Activated CD4-positive, alpha-beta T cell treated with anti-CD3 and anti-CD28 coated beads, Interleukin-2, amount 10 ng/mL, durations not matched to agents 24 days and 14 days (primary cell): ENCODE measurements around the gene ZMAT5. TPM values are rescaled to one million over a fixed set of nuclear protein-coding genes. Genes with fewer than 3 reads are reported as not detected.

Source experiments
- DNase-seq: peaks from one replicate; pipeline ENCODE4 v3.0.0; 2022
- H3K27ac Mint-ChIP-seq: one replicate; pipeline ENCODE4 v1.8.0; 2022; ENCODE audit warnings: mild to moderate bottlenecking, mixed read lengths
- H3K27me3 Mint-ChIP-seq: one replicate; pipeline ENCODE4 v1.8.0; 2022; ENCODE audit warnings: mixed read lengths
- H3K36me3 Mint-ChIP-seq: one replicate; pipeline ENCODE4 v1.8.0; 2022; ENCODE audit warnings: low read depth, mild to moderate bottlenecking, mixed read lengths
- H3K4me1 Mint-ChIP-seq: one replicate; pipeline ENCODE4 v1.8.0; 2021; ENCODE audit warnings: mixed read lengths
- H3K4me3 Mint-ChIP-seq: one replicate; pipeline ENCODE4 v1.8.0; 2022; ENCODE audit warnings: mild to moderate bottlenecking, moderate library complexity, mixed read lengths
- H3K9me3 Mint-ChIP-seq: one replicate; pipeline ENCODE4 v1.8.0; 2021; ENCODE audit warnings: mixed read lengths
- intact Hi-C: fragments of 100-400 bp; cut with micrococcal nuclease; formaldehyde crosslinking; loops from one replicate; pipeline ENCODE4 v1.15.1; 2023
- total RNA-seq: library from RNA; stranded (reverse); gene quantifications from 2 replicates; pipeline ENCODE4 v1.2.3, GENCODE V29; 2022

Gene ZMAT5
- total RNA-seq, 1 donor from 2014 or later: 24.9 TPM

DNA sequence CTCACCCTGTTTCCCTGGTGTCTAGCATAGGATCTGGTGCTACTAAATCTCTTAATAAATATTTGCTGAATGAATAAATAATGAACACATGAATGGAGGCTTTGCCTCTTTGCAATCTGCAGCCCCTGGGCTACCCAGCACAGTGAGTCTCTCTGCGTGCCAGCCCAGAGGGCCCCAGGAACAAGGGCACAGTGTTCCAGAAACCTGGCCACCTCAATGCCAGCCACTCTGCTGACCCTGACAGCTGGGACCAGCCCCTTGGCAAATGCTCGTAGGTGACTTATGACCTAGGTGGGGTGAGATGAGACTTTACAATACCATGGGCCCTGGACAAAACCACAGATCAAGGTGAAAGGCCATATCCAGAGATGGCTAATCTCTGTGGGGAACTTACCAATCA is 32.0 kb upstream of the ZMAT5 start:
- peak overlapping the region; percentile 17 for H3K27ac Mint-ChIP-seq
- H3K27me3 Mint-ChIP-seq: no peaks in the 10 kb centered on the region
- H3K9me3 Mint-ChIP-seq: no peaks in the 10 kb centered on the region
- intact Hi-C loops: no loop called here
- peaks cover 12% of the 10 kb centered on the region for H3K4me1 Mint-ChIP-seq
- H3K4me3 Mint-ChIP-seq: no peak overlapping the region
- no peak for DNase-seq
- peaks cover 54% of the 10 kb centered on the region for H3K36me3 Mint-ChIP-seq

- peaks cover 12% of the 10 kb centered on the region for H3K4me1 Mint-ChIP-seq
- H3K27ac Mint-ChIP-seq: no peak overlapping the region
- no peaks in the 10 kb centered on the region for H3K27me3 Mint-ChIP-seq
- H3K9me3 Mint-ChIP-seq: no peaks in the 10 kb centered on the region
- no peak overlapping the region for H3K4me3 Mint-ChIP-seq
- H3K36me3 Mint-ChIP-seq: peaks cover 49% of the 10 kb centered on the region
- DNase-seq: no peak
- intact Hi-C loops: no loop called here
These were observed 31.5 kb upstream of the ZMAT5 start for GRCh38 chr22:29798318-29798717.

DNA sequence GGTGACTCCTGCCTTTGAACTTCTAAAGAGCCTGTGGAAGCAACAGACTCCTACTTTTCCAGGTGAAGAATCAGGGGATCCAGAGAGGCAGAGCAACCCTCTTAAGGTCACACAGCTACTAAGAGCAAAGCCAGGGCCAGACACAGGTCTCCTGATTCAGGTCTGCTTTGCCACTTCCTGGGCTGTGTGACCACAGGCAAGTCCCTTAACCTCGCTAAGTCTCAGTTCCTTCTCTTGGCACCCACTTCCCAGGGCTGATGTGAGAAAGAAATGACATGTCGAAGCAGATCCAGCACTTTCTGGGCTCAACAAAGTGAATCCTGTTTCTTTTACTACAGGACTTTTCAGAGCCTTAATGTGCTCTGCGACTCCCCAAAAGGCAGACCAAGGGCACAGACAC is 30.5 kb upstream of the ZMAT5 start:
- no peaks in the 10 kb centered on the region for H3K27me3 Mint-ChIP-seq
- peaks cover 12% of the 10 kb centered on the region for H3K4me1 Mint-ChIP-seq
- no peaks in the 10 kb centered on the region for H3K9me3 Mint-ChIP-seq
- no peak overlapping the region for H3K4me3 Mint-ChIP-seq
- peaks cover 53% of the 10 kb centered on the region for H3K36me3 Mint-ChIP-seq
- no peak for DNase-seq
- no peak overlapping the region for H3K27ac Mint-ChIP-seq
- intact Hi-C loops: no loop called here

DNA sequence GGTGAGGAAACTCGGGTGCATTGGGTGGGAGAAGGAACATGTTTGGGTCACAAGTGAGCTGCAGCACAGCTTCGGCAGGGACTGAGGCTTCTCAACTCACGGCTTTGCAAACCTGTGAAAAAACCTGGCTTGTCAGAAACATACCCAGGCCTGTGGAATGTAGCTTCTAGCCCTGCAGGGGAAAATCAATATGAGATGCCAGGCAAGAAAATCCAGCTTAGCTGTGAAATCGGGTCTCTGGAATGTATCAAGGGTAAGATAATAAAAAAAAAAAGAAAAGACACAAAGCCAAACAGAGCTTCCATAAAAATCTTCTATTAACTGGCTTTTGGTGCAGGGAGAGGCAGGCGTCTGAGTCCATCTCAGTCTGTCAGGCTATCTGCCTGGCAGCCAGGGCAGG is 28.9 kb upstream of the ZMAT5 start:
- peaks cover 12% of the 10 kb centered on the region for H3K4me1 Mint-ChIP-seq
- intact Hi-C loops: no loop called here
- no peak for DNase-seq
- H3K4me3 Mint-ChIP-seq: no peak overlapping the region
- no peaks in the 10 kb centered on the region for H3K9me3 Mint-ChIP-seq
- H3K27me3 Mint-ChIP-seq: no peaks in the 10 kb centered on the region
- H3K27ac Mint-ChIP-seq: no peak overlapping the region
- H3K36me3 Mint-ChIP-seq: peaks cover 47% of the 10 kb centered on the region

GRCh38 chr22:29793396-29793795 is 26.6 kb upstream of the ZMAT5 start:
- intact Hi-C loops: no loop called here
- H3K27me3 Mint-ChIP-seq: no peaks in the 10 kb centered on the region
- peaks cover 7% of the 10 kb centered on the region for H3K4me1 Mint-ChIP-seq
- H3K36me3 Mint-ChIP-seq: peaks cover 46% of the 10 kb centered on the region
- H3K4me3 Mint-ChIP-seq: no peak overlapping the region
- no peak for DNase-seq
- H3K27ac Mint-ChIP-seq: no peak overlapping the region
- H3K9me3 Mint-ChIP-seq: no peaks in the 10 kb centered on the region

GRCh38 chr22:29790061-29790460 is 23.3 kb upstream of the ZMAT5 start:
- Mint-ChIP-seq H3K4me1 (no peaks in the 10 kb centered on the region), H3K27ac (no peak overlapping the region), H3K36me3 (peaks cover 42% of the 10 kb centered on the region), H3K27me3 (no peaks in the 10 kb centered on the region), H3K9me3 (no peaks in the 10 kb centered on the region), H3K4me3 (no peak overlapping the region)
- DNase-seq: no peak
- intact Hi-C loops: no loop called here

DNA sequence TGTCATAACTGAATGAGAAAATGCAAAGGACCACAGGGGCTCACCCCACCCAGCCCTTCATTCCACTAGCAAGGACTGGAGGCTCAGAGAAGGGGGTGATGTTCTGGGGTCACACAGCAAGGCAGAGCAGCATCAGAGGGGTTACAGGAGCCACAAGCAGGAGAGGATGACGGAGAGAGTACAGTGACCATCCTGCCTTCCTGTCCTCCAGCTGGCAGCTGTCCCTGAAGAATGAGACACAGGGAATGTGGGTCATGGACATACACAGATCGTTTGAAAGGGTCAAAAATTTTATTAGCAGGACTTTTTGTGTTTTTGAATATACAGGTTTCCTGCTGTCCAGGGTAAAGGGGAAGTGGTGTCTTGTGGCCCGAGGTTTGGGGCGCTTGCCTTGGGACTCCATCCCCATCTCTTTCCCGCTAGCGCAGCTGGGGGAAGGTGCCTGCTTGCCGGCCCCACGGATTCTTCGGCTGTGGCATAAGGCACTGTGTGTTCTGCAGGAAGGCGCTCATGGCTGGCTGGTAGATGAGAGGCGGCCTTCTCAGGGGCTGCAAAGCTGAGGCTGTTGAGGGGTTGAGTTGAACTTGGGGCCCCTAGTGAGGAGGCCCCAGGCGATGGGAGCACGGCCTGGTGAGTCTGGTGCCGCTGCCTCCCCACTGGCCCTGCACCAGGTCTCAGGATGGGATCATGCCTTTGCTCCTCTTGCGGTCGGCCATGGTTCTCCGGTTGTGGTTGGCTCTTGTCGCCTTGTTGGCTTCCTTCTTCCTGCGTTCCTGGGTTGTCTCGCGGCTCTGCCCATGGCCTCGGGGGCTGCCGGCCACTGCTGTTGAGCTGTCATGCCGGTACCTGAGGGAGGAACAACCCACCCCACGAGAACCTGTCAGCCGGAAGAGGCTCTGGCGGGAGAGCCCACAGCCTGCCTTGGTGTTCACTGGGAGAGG is 21.8 kb upstream of the ZMAT5 start:
- H3K27me3 Mint-ChIP-seq: no peaks in the 10 kb centered on the region
- H3K4me1 Mint-ChIP-seq: no peaks in the 10 kb centered on the region
- intact Hi-C loops: no loop called here
- no peak for DNase-seq
- H3K36me3 Mint-ChIP-seq: peaks cover 38% of the 10 kb centered on the region
- no peak overlapping the region for H3K4me3 Mint-ChIP-seq
- H3K9me3 Mint-ChIP-seq: no peaks in the 10 kb centered on the region
- no peak overlapping the region for H3K27ac Mint-ChIP-seq

DNA sequence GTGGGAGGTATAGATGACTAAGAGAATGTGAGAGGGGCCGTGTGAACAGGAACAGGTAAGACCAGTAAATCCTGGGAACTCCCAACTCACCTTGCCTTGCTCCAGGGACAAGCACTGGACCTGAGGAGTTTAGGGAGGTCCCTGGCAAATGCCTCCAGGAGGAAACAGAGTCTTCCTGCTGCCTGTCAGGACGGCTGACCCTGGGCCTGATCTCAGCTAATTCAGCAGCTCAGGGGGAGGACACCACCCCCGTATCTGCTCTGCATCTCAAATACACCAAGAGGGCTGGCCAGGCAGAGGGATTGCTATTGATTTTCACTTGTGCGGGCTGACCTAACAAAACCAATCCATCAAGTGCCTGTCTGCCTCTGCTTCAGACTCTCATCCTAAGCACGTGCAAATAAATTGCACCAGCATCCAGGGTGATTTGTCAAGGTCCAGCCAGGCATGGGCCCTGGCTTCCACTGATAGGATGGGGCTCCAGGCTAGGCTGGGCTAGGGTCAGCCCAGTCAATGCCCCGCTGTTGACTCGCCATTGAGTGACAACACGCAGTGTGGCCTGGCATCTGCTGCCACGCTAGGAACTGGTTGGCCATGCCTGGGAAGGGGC is 20.7 kb upstream of the ZMAT5 start:
- H3K4me1 Mint-ChIP-seq: no peaks in the 10 kb centered on the region
- H3K4me3 Mint-ChIP-seq: no peak overlapping the region
- H3K27me3 Mint-ChIP-seq: no peaks in the 10 kb centered on the region
- H3K36me3 Mint-ChIP-seq: peaks cover 33% of the 10 kb centered on the region
- no peaks in the 10 kb centered on the region for H3K9me3 Mint-ChIP-seq
- H3K27ac Mint-ChIP-seq: no peak overlapping the region
- intact Hi-C loops: no loop called here
- no peak for DNase-seq

- intact Hi-C loops: no loop called here
- Mint-ChIP-seq H3K27ac (no peak overlapping the region), H3K4me1 (no peaks in the 10 kb centered on the region), H3K27me3 (no peaks in the 10 kb centered on the region), H3K9me3 (no peaks in the 10 kb centered on the region), H3K36me3 (peaks cover 27% of the 10 kb centered on the region), H3K4me3 (no peak overlapping the region)
- DNase-seq: no peak
These were observed 19.2 kb upstream of the ZMAT5 start for GRCh38 chr22:29786031-29786430.

- H3K27me3 Mint-ChIP-seq: no peaks in the 10 kb centered on the region
- no peak overlapping the region for H3K27ac Mint-ChIP-seq
- DNase-seq: no peak
- H3K9me3 Mint-ChIP-seq: no peaks in the 10 kb centered on the region
- peaks cover 19% of the 10 kb centered on the region for H3K36me3 Mint-ChIP-seq
- intact Hi-C loops: no loop called here
- no peak overlapping the region for H3K4me3 Mint-ChIP-seq
- H3K4me1 Mint-ChIP-seq: no peaks in the 10 kb centered on the region
These were observed 17.9 kb upstream of the ZMAT5 start for GRCh38 chr22:29784451-29785361.

DNA sequence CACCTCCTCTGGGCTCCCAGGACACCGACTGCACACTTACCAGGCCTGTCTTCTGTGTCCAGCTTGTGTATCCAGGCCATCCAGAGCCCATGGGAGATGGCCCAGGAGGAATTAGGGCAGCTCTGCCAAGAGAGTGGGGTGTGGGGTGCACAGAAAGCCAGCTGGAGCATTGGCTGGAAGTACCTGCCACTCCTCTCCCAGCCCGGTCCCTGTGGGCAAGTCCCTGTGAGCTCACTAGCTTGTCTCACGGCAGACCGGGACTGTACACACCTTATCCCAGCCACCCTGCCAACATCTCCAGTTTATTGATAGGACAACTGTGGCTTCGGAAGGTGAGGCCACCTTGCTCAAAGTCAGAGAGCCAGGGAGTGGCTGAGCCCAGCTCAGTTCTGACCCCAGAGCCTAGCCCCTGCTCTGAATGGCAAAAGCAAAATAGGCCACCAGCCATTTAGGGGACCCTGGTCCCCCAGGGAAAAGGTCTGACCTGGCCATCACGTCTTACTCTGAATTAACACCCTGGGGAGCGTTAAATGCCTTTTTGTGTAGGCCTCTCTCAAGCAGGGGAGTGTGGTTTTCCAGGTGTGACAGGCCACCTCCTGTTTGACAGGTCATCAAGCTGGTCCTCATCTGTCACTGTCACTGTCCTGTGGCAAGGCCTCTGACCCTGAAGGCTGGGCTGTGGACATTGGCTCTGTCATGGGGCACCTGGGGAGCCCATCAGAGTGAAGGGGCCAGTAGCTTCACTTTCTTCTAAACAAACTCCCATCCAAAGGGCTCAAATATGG is 15.4 kb upstream of the ZMAT5 start:
- Mint-ChIP-seq H3K27ac (no peak overlapping the region), H3K27me3 (peaks cover 2% of the 10 kb centered on the region), H3K36me3 (peaks cover 3% of the 10 kb centered on the region), H3K4me1 (no peaks in the 10 kb centered on the region), H3K9me3 (no peaks in the 10 kb centered on the region), H3K4me3 (no peak overlapping the region)
- DNase-seq: no peak
- intact Hi-C loops: no loop called here

DNA sequence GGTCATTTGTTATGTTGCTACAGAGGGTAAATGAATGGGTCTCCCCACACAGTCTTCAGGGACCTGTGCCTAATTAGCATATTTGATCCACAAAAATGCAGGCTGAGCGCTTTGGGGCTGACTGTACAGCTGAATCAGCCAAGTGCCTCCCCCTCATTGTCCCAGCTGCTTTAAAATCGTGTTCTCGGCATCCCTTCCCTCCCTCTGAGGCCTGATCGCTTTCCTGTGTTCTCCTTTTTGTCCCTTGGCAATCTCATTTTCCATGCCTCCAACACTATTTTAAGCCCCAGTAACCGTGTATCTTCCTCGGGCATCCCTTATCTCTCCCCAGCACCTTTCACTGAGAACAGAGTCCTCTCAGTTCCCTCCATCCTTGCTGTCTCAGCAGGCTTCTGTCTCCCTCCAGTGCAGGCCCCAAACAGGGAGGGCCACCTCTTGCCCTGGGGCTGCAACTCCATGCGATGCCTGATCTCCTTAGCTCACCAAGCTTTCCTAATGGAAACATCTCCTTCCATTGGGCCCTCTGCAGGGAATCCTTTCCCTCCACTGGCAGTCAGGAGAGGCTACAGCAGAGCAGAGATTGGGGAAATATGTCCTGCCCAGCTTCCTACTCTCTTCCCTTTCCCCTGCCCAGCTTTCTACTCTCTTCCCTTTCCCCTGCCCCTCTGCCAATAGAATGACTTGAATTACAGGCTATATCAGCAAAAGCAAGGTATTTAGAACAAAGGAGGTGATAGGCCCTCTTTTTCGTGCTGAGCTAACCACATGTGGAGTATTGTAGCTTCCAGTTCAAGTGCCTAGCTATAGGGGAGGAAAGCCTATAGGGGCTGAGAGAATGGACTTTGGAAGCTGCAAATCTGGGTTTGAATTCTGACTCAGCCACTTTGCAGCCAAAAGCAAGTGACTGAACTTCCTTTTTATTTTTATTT is 14.2 kb upstream of the ZMAT5 start:
- Mint-ChIP-seq H3K27me3 (peaks cover 4% of the 10 kb centered on the region), H3K36me3 (no peaks in the 10 kb centered on the region), H3K27ac (no peak overlapping the region), H3K9me3 (no peaks in the 10 kb centered on the region), H3K4me1 (no peaks in the 10 kb centered on the region), H3K4me3 (no peak overlapping the region)
- DNase-seq: no peak
- intact Hi-C loops: no loop called here
